Lower leg skin (tissue), 3 donors: ENCODE measurements around the gene SPSB3.

Experiments used
- CTCF ChIP-seq, 3 donors: fragments of 450-650 bp; IDR thresholded peaks; one replicate each; pipeline ENCODE4 v1.5.1; 2016; ENCODE audit warnings: antibody characterized with exemption in 3 of 3, mild to moderate bottlenecking in 3 of 3, moderate library complexity in 2 of 3
- POLR2A ChIP-seq, 2 donors: fragments of 450-650 bp; IDR thresholded peaks; one replicate each; pipeline ENCODE4 v1.6.1; 2016 to 2017; ENCODE audit warnings: antibody characterized with exemption in 2 of 2, mild to moderate bottlenecking in 1 of 2, moderate library complexity in 1 of 2

- TF ChIP-seq CTCF (IDR thresholded peaks at IDR 0.05) (no peak), POLR2A (IDR thresholded peaks at IDR 0.05) (no peak)
Measured at GRCh38 chr16:1745181-1745899, 37.0 kb downstream of the SPSB3 start.
